Measurements from ENCODE around the gene ZNF415. TPM values are rescaled to one million over a fixed set of nuclear protein-coding genes. Genes with fewer than 3 reads are reported as not detected.

ZNF415 gene
- total RNA-seq, 1 donor from 2014 or later = 3.7 TPM

Other genes with a start within 250 kb of the ZNF415 start
- 10.2 and 12.6 TPM in 2 replicates for gene ZNF320, start 235.3 kb downstream of the ZNF415 start, total RNA-seq
- 0.40 and 0.73 TPM in 2 replicates for gene ZNF888, start 209.5 kb downstream of the ZNF415 start, total RNA-seq
- 4.7 and 6.2 TPM in 2 replicates for gene ZNF816, start 170.0 kb downstream of the ZNF415 start, total RNA-seq
- not detected in 2 replicates for gene ERVV-1, start 119.0 kb downstream of the ZNF415 start, total RNA-seq
- not detected in 2 replicates for gene ERVV-2, start 88.2 kb downstream of the ZNF415 start, total RNA-seq
- gene ZNF160, start 29.5 kb downstream of the ZNF415 start, total RNA-seq = 22.1 and 35.0 TPM in 2 replicates
- gene ZNF347, start 26.1 kb upstream of the ZNF415 start, total RNA-seq = 2.5 and 5.4 TPM in 2 replicates
- gene ZNF665, start 60.4 kb upstream of the ZNF415 start, total RNA-seq = not detected in 2 replicates
- gene ZNF677, start 122.0 kb upstream of the ZNF415 start, total RNA-seq = 5.8 and 10.6 TPM in 2 replicates
- not detected in 2 replicates for gene VN1R2, start 125.4 kb upstream of the ZNF415 start, total RNA-seq
- not detected in 2 replicates for gene VN1R4, start 134.8 kb upstream of the ZNF415 start, total RNA-seq
- 7.5 and 8.6 TPM in 2 replicates for gene ZNF845, start 200.8 kb upstream of the ZNF415 start, total RNA-seq
- 3.4 and 5.2 TPM in 2 replicates for gene ZNF525, start 232.8 kb upstream of the ZNF415 start, total RNA-seq